Measurements from ENCODE around the gene LYZL6.

LYZL6 gene

DNA sequence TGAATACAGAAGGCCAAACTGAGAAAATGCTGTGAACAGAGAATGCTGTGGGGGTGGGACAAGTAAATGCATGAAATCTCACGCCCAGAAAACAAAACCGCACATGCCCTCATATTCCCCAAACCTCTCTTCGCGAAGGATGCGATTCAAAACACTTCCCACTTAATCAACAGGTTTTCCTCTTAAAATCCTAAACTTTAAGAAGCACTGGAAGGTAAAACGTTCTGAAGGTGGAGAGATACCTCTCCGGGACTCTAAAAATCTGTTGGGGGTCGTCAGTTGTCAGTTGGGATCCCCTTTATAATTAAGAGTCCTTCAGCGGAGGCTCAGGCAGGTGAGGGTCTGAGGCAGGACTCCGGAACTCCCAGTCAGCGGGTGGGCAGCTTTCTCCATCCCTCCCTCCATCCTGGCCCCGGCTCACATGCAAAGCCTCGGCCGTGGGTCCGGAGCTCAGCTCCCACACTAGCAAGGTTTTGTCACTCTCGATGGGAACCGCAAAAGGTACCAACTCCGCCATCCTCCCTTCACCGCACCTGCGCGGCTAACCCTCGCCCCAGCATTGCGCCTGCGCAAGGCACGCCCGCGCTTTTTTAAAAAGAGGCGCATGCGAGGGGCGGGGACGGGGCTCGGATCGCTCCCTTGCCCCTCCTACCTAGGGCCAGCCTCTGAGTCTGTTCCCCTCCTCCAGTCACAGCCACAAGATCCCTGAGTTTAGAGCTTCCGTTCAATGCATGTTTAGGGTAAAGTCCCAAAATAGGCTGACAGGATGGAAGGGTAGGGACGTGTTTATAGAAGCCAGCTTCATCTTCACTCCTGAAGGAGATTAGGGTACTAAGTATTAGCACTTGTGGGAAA is 13.1 kb downstream of the LYZL6 start, which contains the start of gene RDM1:
Gene RDM1, minus strand, starts transcription at position 563 of the 855 bp plus-strand sequence. Its CDS starts 46 bp downstream, at position 517.
- Mint-ChIP-seq H3K27me3 (peaks cover 3% of the 10 kb centered on the region), H3K4me1 (ENCODE audit: low read depth) (peaks cover 22% of the 10 kb centered on the region), H3K27ac (peak within 1 kb of the TSS; percentile 86), H3K36me3 (ENCODE audit: low read depth) (peaks cover 6% of the 10 kb centered on the region), H3K9me3 (no peaks in the 10 kb centered on the region), H3K4me3 (peak within 1 kb of the TSS; percentile 87)

GRCh38 chr17:35927714-35928113 is 15.8 kb downstream of the LYZL6 start:
- Mint-ChIP-seq H3K4me1 (ENCODE audit: low read depth) (peaks cover 22% of the 10 kb centered on the region), H3K36me3 (ENCODE audit: low read depth) (peaks cover 6% of the 10 kb centered on the region), H3K9me3 (no peaks in the 10 kb centered on the region), H3K27me3 (peaks cover 3% of the 10 kb centered on the region), H3K27ac (no peak overlapping the region), H3K4me3 (no peak overlapping the region)

DNA sequence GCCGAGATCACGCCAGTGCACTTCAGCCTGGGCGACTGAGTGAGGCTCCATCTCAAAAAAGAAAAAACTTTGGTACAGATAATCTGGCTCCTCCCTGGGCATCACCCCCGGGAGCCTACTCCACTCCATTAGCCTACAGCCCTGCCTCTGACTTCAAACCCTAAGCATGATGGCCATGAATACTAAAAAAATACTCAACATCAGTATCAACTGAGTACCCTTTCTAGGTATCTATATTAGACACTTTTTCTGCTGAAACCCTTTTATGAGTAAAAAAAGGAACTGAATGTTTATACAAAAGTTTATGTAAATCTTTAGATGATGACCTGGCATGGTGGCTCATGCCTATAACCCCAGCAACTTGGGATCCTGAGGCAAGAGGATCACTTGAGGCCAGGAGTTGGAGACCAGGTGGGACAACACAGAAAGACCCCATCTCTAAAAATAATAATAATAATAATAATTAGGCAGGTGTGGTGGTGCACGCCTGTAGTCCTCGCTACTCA is 19.9 kb downstream of the LYZL6 start:
- Mint-ChIP-seq H3K36me3 (ENCODE audit: low read depth) (peaks cover 6% of the 10 kb centered on the region), H3K4me1 (ENCODE audit: low read depth) (peaks cover 17% of the 10 kb centered on the region), H3K4me3 (no peak overlapping the region), H3K9me3 (no peaks in the 10 kb centered on the region), H3K27me3 (peaks cover 3% of the 10 kb centered on the region), H3K27ac (no peak overlapping the region)

DNA sequence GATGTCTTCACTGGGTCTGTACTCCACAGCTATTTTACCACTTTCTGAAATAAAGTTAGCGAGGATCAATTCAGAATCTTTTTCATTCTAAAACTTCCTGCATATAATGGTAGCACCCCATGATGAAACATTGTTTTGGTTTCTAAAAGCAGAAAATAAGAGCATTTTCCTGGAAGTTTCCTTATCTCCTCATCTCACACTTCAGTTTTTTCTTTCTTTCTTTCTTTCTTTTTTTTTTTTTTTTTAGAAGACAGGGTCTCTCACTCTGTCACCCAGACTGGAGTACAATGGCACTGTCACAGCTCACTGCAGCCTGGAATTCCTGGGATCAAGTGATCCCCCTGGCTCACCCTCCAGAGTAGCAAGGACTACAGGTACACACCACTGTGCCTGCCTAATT is 23.3 kb downstream of the LYZL6 start:
- H3K27ac Mint-ChIP-seq: peak overlapping the region; percentile 14
- no peaks in the 10 kb centered on the region for H3K36me3 Mint-ChIP-seq (ENCODE audit: low read depth)
- no peaks in the 10 kb centered on the region for H3K9me3 Mint-ChIP-seq
- peaks cover 24% of the 10 kb centered on the region for H3K4me1 Mint-ChIP-seq (ENCODE audit: low read depth)
- H3K4me3 Mint-ChIP-seq: no peak overlapping the region
- no peaks in the 10 kb centered on the region for H3K27me3 Mint-ChIP-seq

DNA sequence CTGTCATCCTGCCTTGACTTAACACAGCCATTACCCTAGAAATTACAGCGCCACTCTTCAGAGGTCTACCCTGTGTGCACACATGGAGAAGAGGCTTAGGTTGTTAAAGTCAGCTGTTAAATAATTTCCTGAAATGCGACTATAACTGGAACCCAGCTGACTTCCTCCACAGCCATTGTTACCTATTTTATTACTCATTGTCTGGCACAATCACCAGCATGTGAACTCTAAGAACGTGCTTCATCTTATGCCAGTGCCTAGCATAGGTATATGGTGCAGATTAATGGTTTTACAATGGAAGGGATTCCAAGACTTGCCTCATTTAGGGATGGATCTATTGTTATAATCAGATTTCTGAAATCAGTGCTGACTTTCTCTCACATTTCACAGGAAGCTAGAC is 24.8 kb downstream of the LYZL6 start:
- Mint-ChIP-seq H3K4me3 (no peak overlapping the region), H3K27ac (no peak overlapping the region), H3K36me3 (ENCODE audit: low read depth) (no peaks in the 10 kb centered on the region), H3K9me3 (no peaks in the 10 kb centered on the region), H3K27me3 (no peaks in the 10 kb centered on the region), H3K4me1 (ENCODE audit: low read depth) (peaks cover 33% of the 10 kb centered on the region)

DNA sequence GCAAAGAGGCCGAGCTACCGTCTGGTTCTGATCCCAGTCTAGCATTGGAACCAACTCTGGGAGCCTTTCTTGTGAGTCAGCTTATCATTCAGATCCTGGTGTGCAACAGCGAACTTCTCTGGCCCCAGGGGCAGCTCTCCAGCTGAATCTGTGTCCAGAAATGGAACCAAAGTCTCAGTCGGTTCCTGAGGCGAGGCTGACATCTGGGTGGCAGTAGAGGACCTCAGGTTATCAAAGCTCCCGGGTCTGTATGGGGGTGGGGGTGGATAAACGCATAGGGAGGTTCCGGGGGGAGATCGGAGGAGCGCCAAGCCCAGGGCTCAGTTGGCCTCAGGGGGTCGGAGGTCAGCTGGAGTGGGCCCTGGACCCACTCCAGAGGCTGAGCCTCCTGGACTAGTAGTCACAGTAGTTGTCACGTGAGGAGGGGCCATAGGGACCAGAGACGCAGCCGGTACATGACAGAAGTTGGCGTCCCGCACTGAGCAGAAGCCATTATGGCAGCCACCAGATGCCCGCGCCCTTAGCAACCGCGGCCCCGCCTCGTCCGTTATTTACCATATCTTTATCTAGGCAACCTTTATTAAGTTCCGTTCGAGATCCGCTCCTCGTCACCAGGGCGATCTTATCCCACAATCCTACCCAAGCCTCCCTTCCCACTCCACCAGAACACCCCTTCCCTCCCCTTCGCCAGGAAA is 25.8 kb downstream of the LYZL6 start:
- no peaks in the 10 kb centered on the region for H3K9me3 Mint-ChIP-seq
- H3K36me3 Mint-ChIP-seq (ENCODE audit: low read depth): no peaks in the 10 kb centered on the region
- no peak overlapping the region for H3K27ac Mint-ChIP-seq
- no peak overlapping the region for H3K4me3 Mint-ChIP-seq
- H3K4me1 Mint-ChIP-seq (ENCODE audit: low read depth): peaks cover 43% of the 10 kb centered on the region
- H3K27me3 Mint-ChIP-seq: no peaks in the 10 kb centered on the region

GRCh38 chr17:35915153-35915964 is 28.2 kb downstream of the LYZL6 start:
- H3K27ac Mint-ChIP-seq: no peak overlapping the region

DNA sequence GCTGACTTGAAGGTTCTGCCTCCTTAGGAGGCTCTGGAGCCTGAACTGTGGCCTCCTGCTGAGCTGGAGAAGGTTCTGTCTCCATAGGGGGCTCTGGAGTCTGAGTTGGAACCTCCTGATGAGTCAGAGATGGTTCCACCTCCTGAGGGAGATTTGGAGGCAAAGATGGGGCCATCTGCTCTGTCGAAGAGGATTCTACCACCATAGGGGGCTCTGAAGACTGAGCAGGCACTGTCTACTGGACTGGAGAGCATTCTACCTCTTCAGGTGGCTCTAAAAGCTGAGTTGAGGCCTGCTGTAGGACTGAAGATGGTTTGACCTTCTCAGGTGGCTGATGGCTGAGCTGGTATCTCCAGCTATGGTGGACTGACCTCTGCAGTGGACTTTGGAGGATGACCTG is 29.2 kb downstream of the LYZL6 start:
- H3K4me1 Mint-ChIP-seq (ENCODE audit: low read depth): peaks cover 37% of the 10 kb centered on the region

More at GRCh38 chr17:35915153-35915964, 28.2 kb downstream of the LYZL6 start:
- no peaks in the 10 kb centered on the region for H3K9me3 Mint-ChIP-seq
- no peak overlapping the region for H3K4me3 Mint-ChIP-seq
- peaks cover 42% of the 10 kb centered on the region for H3K4me1 Mint-ChIP-seq (ENCODE audit: low read depth)
- no peaks in the 10 kb centered on the region for H3K36me3 Mint-ChIP-seq (ENCODE audit: low read depth)
- H3K27me3 Mint-ChIP-seq: no peaks in the 10 kb centered on the region

DNA sequence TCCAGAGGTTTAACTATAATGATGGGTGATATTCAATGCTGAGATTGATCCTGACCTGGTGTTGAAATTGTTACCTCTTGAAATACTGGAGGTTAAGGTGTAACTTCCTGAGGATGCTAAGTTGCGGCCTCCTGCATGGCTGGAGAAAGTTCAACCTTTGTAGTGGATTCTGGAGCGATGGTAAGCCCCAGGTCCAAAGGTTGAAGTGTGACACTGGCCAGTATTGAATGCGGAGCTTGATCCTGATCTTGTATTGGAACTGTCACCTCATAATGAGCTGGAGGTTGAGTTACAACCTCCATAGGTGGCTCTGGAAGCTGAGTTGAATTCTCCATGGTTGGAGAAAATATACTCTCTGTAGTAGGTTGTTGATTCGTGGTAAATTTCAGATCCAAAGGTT is 29.9 kb downstream of the LYZL6 start:
- Mint-ChIP-seq H3K27ac (peak overlapping the region; percentile 65), H3K27me3 (no peaks in the 10 kb centered on the region), H3K4me1 (ENCODE audit: low read depth) (peaks cover 44% of the 10 kb centered on the region), H3K36me3 (ENCODE audit: low read depth) (no peaks in the 10 kb centered on the region), H3K4me3 (no peak overlapping the region), H3K9me3 (no peaks in the 10 kb centered on the region)

More for the DNA sequence above, 29.2 kb downstream of the LYZL6 start:
- Mint-ChIP-seq H3K9me3 (no peaks in the 10 kb centered on the region), H3K27me3 (no peaks in the 10 kb centered on the region), H3K36me3 (ENCODE audit: low read depth) (no peaks in the 10 kb centered on the region), H3K4me3 (no peak overlapping the region), H3K27ac (peak overlapping the region; percentile 48)

GRCh38 chr17:35912942-35913341 is 30.6 kb downstream of the LYZL6 start:
- Mint-ChIP-seq H3K4me3 (peak overlapping the region; percentile 5), H3K27ac (peak overlapping the region; percentile 65), H3K4me1 (ENCODE audit: low read depth) (peaks cover 48% of the 10 kb centered on the region), H3K27me3 (no peaks in the 10 kb centered on the region), H3K9me3 (no peaks in the 10 kb centered on the region), H3K36me3 (ENCODE audit: low read depth) (no peaks in the 10 kb centered on the region)

DNA sequence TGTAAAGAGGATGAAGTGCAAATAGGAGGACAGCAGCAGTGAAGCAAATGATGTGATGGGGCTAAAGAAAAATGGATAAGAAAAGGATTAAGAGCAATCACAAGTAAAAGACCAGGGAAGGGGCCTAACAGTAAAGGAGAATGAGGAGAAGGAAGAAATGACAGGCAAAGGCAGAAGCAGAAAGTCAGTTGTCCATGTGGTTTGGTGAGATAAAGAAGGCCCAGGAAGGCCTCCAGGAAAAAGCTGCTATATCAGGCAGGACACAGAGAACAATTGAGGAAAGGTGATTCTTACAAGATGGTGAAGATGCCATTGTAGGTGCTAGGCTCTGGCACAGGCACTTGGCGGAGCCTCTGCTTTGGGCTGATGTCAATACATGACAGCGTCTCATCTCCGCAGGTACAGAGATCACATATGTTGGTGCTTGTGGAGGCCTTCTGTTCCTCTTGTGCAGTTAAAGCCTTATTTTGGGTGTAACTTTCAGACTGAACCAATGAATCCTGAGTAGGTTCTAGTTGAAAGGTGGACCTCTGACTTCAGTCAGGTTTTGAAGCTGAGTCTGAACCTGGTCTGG is 31.1 kb downstream of the LYZL6 start:
- Mint-ChIP-seq H3K4me3 (no peak overlapping the region), H3K9me3 (no peaks in the 10 kb centered on the region), H3K36me3 (ENCODE audit: low read depth) (no peaks in the 10 kb centered on the region), H3K27me3 (no peaks in the 10 kb centered on the region), H3K27ac (peak overlapping the region; percentile 65), H3K4me1 (ENCODE audit: low read depth) (peaks cover 48% of the 10 kb centered on the region)

DNA sequence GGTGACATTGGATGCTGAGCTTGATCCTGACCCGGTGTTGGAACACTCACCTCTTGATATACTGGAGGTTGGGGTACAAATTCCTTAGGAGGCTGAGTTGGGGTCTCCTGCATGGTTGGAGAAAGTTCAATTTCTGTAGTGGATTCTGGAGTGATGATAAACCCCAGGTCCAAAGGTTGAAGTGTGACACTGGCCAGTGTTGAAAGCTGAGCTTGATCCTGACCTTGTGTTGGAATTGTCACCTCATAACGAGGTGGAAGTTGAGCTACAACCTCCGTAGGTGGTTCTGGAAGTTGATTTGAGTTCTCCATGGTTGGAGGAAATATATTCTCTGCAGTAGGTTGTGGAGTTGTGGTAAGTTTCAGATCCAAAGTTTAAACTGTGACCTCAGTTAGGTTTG is 34.1 kb downstream of the LYZL6 start:
- Mint-ChIP-seq H3K9me3 (no peaks in the 10 kb centered on the region), H3K27ac (no peak overlapping the region), H3K4me3 (no peak overlapping the region), H3K36me3 (ENCODE audit: low read depth) (no peaks in the 10 kb centered on the region), H3K4me1 (ENCODE audit: low read depth) (peaks cover 35% of the 10 kb centered on the region), H3K27me3 (no peaks in the 10 kb centered on the region)

DNA sequence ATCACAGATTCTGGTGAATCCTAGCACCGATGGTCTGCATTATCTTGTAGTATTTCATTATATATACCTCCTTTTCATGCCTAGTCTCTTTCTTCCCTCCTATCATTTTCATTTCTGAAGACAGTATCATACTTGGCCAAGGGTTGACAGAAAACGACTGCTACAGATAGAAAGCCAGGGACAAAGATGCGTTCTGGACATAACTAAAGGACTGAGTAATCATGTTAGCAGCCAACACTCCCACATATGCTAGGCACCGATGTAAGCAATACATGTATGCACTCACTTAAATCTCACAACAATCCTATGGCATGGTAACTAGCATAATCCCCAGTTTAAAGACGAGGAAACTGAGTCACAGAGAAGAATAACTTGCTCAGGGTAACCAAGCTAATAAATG is 35.8 kb downstream of the LYZL6 start:
- Mint-ChIP-seq H3K9me3 (no peaks in the 10 kb centered on the region), H3K36me3 (ENCODE audit: low read depth) (no peaks in the 10 kb centered on the region), H3K4me1 (ENCODE audit: low read depth) (peaks cover 30% of the 10 kb centered on the region), H3K4me3 (no peak overlapping the region), H3K27ac (no peak overlapping the region), H3K27me3 (no peaks in the 10 kb centered on the region)

- Mint-ChIP-seq H3K4me1 (ENCODE audit: low read depth) (peaks cover 26% of the 10 kb centered on the region), H3K27me3 (no peaks in the 10 kb centered on the region), H3K36me3 (ENCODE audit: low read depth) (no peaks in the 10 kb centered on the region), H3K4me3 (no peak overlapping the region), H3K27ac (no peak overlapping the region), H3K9me3 (no peaks in the 10 kb centered on the region)
Measured at GRCh38 chr17:35906926-35907637, 36.4 kb downstream of the LYZL6 start.
